Astrocyte (in vitro differentiated cells and primary cell): Measurements from ENCODE around the gene PKNOX2. TPM values are rescaled to one million over a fixed set of nuclear protein-coding genes. Genes with fewer than 3 reads are reported as not detected.
A peak's percentile ranks its signal among the peaks of the same experiment; 100 is the strongest.

Experiments used
- DNase-seq: peaks from one replicate; pipeline ENCODE4 v3.0.0-alpha.2; 2010; ENCODE audit warnings: low read depth
- FAIRE-seq: peaks from 2 replicates; lab custom pipeline; 2011; peaks lifted over from hg19 to GRCh38; lab: Jason Lieb, UNC
- H2AFZ ChIP-seq: 2 replicates; pipeline ENCODE4 v1.6.0; 2012; ENCODE audit warnings: low read depth, low read length, inconsistent platforms
- H3K27ac ChIP-seq: 2 replicates; pipeline ENCODE4 v1.5.1; 2011; ENCODE audit warnings: low read depth, low read length, inconsistent platforms
- H3K27me3 ChIP-seq: 2 replicates; pipeline ENCODE4 v1.6.0; 2011; ENCODE audit warnings: low read length, inconsistent platforms; ENCODE audit not compliant: insufficient read depth
- H3K36me3 ChIP-seq: 2 replicates; pipeline ENCODE4 v1.5.1; 2011; ENCODE audit warnings: low read length, inconsistent platforms; ENCODE audit not compliant: insufficient read depth
- H3K4me1 ChIP-seq: 2 replicates; pipeline ENCODE4 v1.5.1; 2011; ENCODE audit warnings: low read length, inconsistent platforms; ENCODE audit not compliant: insufficient read depth
- H3K4me2 ChIP-seq: 2 replicates; pipeline ENCODE4 v1.6.0; 2012; ENCODE audit warnings: low read length, inconsistent platforms
- H3K4me3 ChIP-seq: 2 replicates; pipeline ENCODE4 v1.5.1; 2011; ENCODE audit warnings: low read depth, mild to moderate bottlenecking, low read length, inconsistent platforms; ENCODE audit not compliant: insufficient read depth
- H3K79me2 ChIP-seq: 2 replicates; pipeline ENCODE4 v1.6.0; 2012; ENCODE audit warnings: mild to moderate bottlenecking, low read length, inconsistent platforms; ENCODE audit not compliant: insufficient read depth
- H3K9ac ChIP-seq: 2 replicates; pipeline ENCODE4 v1.6.0; 2012; ENCODE audit warnings: mild to moderate bottlenecking, low read length, inconsistent platforms
- H3K9me3 ChIP-seq: 2 replicates; pipeline ENCODE4 v1.5.1; 2012; ENCODE audit warnings: low read depth, mild to moderate bottlenecking, low read length, inconsistent platforms; ENCODE audit not compliant: insufficient read depth
- H4K20me1 ChIP-seq: 2 replicates; pipeline ENCODE4 v1.6.0; 2012; ENCODE audit warnings: low read length, inconsistent platforms; ENCODE audit not compliant: insufficient read depth
- H3K27ac Mint-ChIP-seq: one replicate; pipeline ENCODE4 v1.8.0; 2021; ENCODE audit warnings: mild to moderate bottlenecking, mixed read lengths; ENCODE audit not compliant: unreplicated experiment
- H3K27me3 Mint-ChIP-seq: one replicate; pipeline ENCODE4 v1.8.0; 2021; ENCODE audit warnings: low read depth, mixed read lengths; ENCODE audit not compliant: unreplicated experiment
- H3K36me3 Mint-ChIP-seq: one replicate; pipeline ENCODE4 v1.8.0; 2021; ENCODE audit warnings: low read depth, mixed read lengths; ENCODE audit not compliant: unreplicated experiment
- H3K4me1 Mint-ChIP-seq: one replicate; pipeline ENCODE4 v1.8.0; 2021; ENCODE audit warnings: low read depth, mixed read lengths; ENCODE audit not compliant: unreplicated experiment
- H3K4me3 Mint-ChIP-seq: one replicate; pipeline ENCODE4 v1.8.0; 2021; ENCODE audit warnings: mild to moderate bottlenecking, moderate library complexity, mixed read lengths; ENCODE audit not compliant: unreplicated experiment
- H3K9me3 Mint-ChIP-seq: one replicate; pipeline ENCODE4 v1.8.0; 2021; ENCODE audit warnings: mild to moderate bottlenecking, mixed read lengths; ENCODE audit not compliant: unreplicated experiment
- CTCF ChIP-seq: IDR thresholded peaks from 2 replicates; pipeline ENCODE4 v1.5.1; 2011; ENCODE audit warnings: low read depth, mild to moderate bottlenecking, inconsistent platforms, low read length, moderate library complexity; ENCODE audit not compliant: insufficient read depth
- EZH2 ChIP-seq: IDR thresholded peaks from 2 replicates; pipeline ENCODE4 v1.6.1; 2012; ENCODE audit warnings: mild to moderate bottlenecking, low read length, inconsistent platforms; ENCODE audit not compliant: insufficient read depth
- total RNA-seq: library from RNA; stranded (reverse); gene quantifications from 2 replicates; pipeline ENCODE4 v1.2.1, GENCODE V29; 2021

Gene PKNOX2
- total RNA-seq, 1 donor from 2014 or later = 53.4 TPM

GRCh38 chr11:125388611-125389010 lies 224.1 kb downstream of the PKNOX2 start:
- H3K36me3 ChIP-seq = no peaks in the 10 kb centered on the region
- TF ChIP-seq EZH2 (no peak), CTCF (no peak)
- no peaks in the 10 kb centered on the region for H3K27me3 Mint-ChIP-seq

GRCh38 chr11:125389339-125390166 lies 225.0 kb downstream of the PKNOX2 start:
- Mint-ChIP-seq H3K27me3 (no peaks in the 10 kb centered on the region), H3K36me3 (peaks cover 50% of the 10 kb centered on the region), H3K4me3 (no peak overlapping the region), H3K9me3 (no peaks in the 10 kb centered on the region), H3K4me1 (peaks cover 25% of the 10 kb centered on the region), H3K27ac (no peak overlapping the region)
- H3K9ac ChIP-seq = no peak overlapping the region
- H4K20me1 ChIP-seq = no peaks in the 10 kb centered on the region
- peaks cover 17% of the 10 kb centered on the region for H3K4me1 ChIP-seq
- H3K79me2 ChIP-seq = no peaks in the 10 kb centered on the region
- no peaks in the 10 kb centered on the region for H3K36me3 ChIP-seq
- no peak for FAIRE-seq
- no peak for DNase-seq
- H3K9me3 ChIP-seq = no peaks in the 10 kb centered on the region
- H3K27ac ChIP-seq = no peak overlapping the region
- TF ChIP-seq EZH2 (no peak), CTCF (no peak)
- no peak overlapping the region for H2AFZ ChIP-seq
- no peak overlapping the region for H3K4me3 ChIP-seq
- H3K4me2 ChIP-seq = no peak overlapping the region
- H3K27me3 ChIP-seq = no peaks in the 10 kb centered on the region

More at GRCh38 chr11:125388611-125389010, 224.1 kb downstream of the PKNOX2 start:
- H3K9ac ChIP-seq = no peak overlapping the region
- FAIRE-seq = no peak
- Mint-ChIP-seq H3K9me3 (no peaks in the 10 kb centered on the region), H3K4me3 (no peak overlapping the region), H3K36me3 (peaks cover 45% of the 10 kb centered on the region), H3K27ac (no peak overlapping the region), H3K4me1 (peaks cover 21% of the 10 kb centered on the region)
- H2AFZ ChIP-seq = no peak overlapping the region
- no peaks in the 10 kb centered on the region for H3K79me2 ChIP-seq
- no peaks in the 10 kb centered on the region for H3K9me3 ChIP-seq
- H4K20me1 ChIP-seq = no peaks in the 10 kb centered on the region
- no peaks in the 10 kb centered on the region for H3K27me3 ChIP-seq
- no peak overlapping the region for H3K4me2 ChIP-seq
- no peak for DNase-seq
- peaks cover 17% of the 10 kb centered on the region for H3K4me1 ChIP-seq
- no peak overlapping the region for H3K27ac ChIP-seq
- H3K4me3 ChIP-seq = no peak overlapping the region

- FAIRE-seq = no peak
- Histone ChIP-seq H3K4me2 (peak overlapping the region; percentile 56), H3K9me3 (no peaks in the 10 kb centered on the region), H3K79me2 (no peaks in the 10 kb centered on the region), H3K27me3 (no peaks in the 10 kb centered on the region), H3K4me1 (peaks cover 17% of the 10 kb centered on the region), H3K4me3 (no peak overlapping the region), H4K20me1 (no peaks in the 10 kb centered on the region), H3K9ac (no peak overlapping the region), H3K27ac (no peak overlapping the region), H2AFZ (no peak overlapping the region), H3K36me3 (no peaks in the 10 kb centered on the region)
- peaks cover 25% of the 10 kb centered on the region for H3K4me1 Mint-ChIP-seq
- H3K9me3 Mint-ChIP-seq = no peaks in the 10 kb centered on the region
- peak overlapping the region; percentile 42 for H3K27ac Mint-ChIP-seq
- H3K36me3 Mint-ChIP-seq = peaks cover 39% of the 10 kb centered on the region
- TF ChIP-seq CTCF (no peak), EZH2 (no peak)
- no peak overlapping the region for H3K4me3 Mint-ChIP-seq
- no peaks in the 10 kb centered on the region for H3K27me3 Mint-ChIP-seq
- DNase-seq = peak; percentile 73
Measured at GRCh38 chr11:125390946-125391345, 226.4 kb downstream of the PKNOX2 start.
